D721Med (cell line): ENCODE data around the gene OSBPL3.

ENCODE experiments used
- DNase-seq: peaks from one replicate; pipeline ENCODE4 v3.0.0; 2011; ENCODE audit warnings: low spot score; ENCODE audit not compliant: insufficient read length
- FAIRE-seq: peaks from 2 replicates; lab custom pipeline; 2011; peaks lifted over from hg19 to GRCh38; lab: Jason Lieb, UNC
- CTCF ChIP-seq: IDR thresholded peaks from 2 replicates; pipeline ENCODE4 v1.5.1; 2012; ENCODE audit warnings: mild to moderate bottlenecking, control low read depth; ENCODE audit not compliant: insufficient read depth; ENCODE audit errors: missing control alignments

OSBPL3 gene

GRCh38 chr7:24764011-24764410, 216.0 kb downstream of the OSBPL3 start:
- FAIRE-seq (no peak), DNase-seq (no peak)
- TF ChIP-seq CTCF, result no peak

- no peak for FAIRE-seq
- DNase-seq, result no peak
- no peak for TF ChIP-seq CTCF
These were observed 216.6 kb downstream of the OSBPL3 start for GRCh38 chr7:24763303-24763901.

- no peak for TF ChIP-seq CTCF
- no peak for DNase-seq
- FAIRE-seq, result no peak
These were observed 217.2 kb downstream of the OSBPL3 start for GRCh38 chr7:24762771-24763170.

GRCh38 chr7:24760968-24761367, 219.0 kb downstream of the OSBPL3 start:
- DNase-seq (no peak), FAIRE-seq (no peak)
- no peak for TF ChIP-seq CTCF

GRCh38 chr7:24757353-24758275, 222.4 kb downstream of the OSBPL3 start, which contains the start of gene GSDME:
Gene GSDME (minus strand): TSS chr7:24757464. CDS start chr7:24749774, 7,690 bp downstream.
- FAIRE-seq, result no peak
- DNase-seq, result peak; percentile 33
- TF ChIP-seq CTCF, result no peak

DNA sequence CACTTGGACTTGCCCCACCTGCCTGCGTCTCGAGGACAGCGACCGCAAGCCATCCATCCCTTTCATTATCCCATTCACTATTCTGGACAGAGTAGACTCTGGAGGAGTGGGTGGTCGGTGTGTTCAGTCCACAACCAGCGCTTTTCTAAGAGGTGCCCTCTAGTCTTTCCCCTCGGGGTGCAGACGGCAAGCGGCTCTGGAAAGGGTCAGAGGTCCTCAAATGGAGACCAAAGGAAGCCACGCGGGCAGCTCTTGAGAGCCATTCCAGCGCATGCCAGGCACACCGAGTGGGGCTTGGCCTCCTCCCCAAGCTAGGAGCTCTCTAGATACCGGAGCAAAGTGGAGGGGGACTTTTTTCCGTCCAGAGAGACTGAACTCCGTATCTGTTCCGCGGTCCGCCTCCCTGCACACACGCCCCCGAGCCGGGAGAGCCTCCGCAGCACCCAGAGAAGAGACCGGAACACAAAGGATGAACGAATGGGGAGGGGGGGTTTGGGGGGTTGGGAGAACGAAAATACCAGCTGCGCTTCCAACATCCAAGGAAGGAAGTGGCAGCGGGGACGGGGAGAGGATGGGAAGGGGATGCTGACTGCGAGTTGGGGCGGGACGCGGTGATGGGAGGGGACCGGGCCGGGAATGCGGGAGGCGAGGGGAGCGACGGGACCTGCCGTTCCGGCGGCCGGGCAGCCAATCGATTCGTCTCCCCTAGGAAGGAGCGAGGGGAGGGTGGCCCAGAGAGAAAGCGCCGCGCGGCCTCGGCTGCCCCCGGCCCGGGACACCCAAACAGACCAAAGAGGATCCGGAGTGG, 223.2 kb downstream of the OSBPL3 start:
- peak; percentile 35 for DNase-seq
- TF ChIP-seq CTCF, result no peak
- FAIRE-seq, result no peak
